ENCODE results near the gene STON2.
A peak's percentile ranks its signal among the peaks of the same experiment; 100 is the strongest.

The STON2 gene

DNA sequence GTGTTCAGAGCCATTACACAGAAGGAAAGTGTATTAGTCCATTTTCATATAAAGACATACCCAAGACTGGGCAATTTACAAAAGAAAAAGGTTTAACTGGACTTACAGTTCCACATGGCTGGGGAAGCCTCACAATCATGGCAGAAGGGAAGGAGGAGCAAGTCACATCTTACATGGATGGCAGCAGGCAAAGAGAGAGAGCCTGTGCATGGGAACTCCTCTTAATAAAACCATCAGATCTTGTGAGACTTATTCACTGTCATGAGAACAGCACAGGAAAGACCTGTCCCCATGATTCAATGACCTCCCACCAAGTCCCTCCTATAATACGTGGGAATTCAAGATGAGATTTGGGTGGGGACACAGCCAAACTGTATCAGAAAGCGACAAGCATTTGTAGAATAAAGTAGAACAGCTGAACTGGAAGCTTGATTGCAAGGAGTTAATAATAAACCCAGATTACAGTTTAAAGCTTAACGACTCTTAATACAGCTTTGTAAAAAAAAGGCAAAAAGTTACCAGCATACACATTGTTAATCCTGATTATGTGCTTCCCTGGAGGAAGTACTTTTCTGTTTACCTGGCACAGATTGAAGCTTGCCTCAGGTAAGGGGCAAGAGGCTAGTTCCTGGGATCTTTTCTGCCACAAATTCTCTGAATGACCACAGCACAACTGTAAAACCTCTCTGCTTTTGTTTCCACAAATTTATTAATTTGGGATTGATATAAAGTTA, 18.1 kb upstream of the STON2 start:
- no peak for DNase-seq

GRCh38 chr14:81416981-81417380, 16.9 kb upstream of the STON2 start:
- DNase-seq = no peak

GRCh38 chr14:81416194-81416952, 16.2 kb upstream of the STON2 start:
- peak; percentile 89 for DNase-seq

DNA sequence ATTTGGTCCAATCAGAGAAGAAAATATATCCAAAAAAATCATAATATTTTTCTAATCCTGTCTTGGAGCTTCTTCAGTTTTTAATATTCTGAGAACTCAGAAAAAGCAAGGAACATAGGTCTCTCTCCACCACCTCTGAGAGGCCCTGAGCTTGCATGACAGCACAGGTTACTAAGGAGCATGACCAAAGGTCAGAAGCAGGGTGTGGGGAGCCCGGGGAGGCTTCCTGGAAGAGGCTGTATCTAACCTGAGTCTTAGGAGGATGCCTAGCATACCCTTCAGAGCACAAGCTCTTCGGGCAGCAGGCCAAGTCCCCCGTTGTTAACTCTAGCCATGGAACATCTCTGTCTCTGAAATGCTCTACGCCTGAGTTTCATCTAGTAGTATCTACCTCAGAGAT, 15.7 kb upstream of the STON2 start:
- DNase-seq = no peak

GRCh38 chr14:81414123-81414522, 14.0 kb upstream of the STON2 start:
- no peak for DNase-seq

GRCh38 chr14:81412779-81413178, 12.7 kb upstream of the STON2 start:
- DNase-seq = no peak

GRCh38 chr14:81408595-81408994, 8.5 kb upstream of the STON2 start:
- DNase-seq = no peak

DNA sequence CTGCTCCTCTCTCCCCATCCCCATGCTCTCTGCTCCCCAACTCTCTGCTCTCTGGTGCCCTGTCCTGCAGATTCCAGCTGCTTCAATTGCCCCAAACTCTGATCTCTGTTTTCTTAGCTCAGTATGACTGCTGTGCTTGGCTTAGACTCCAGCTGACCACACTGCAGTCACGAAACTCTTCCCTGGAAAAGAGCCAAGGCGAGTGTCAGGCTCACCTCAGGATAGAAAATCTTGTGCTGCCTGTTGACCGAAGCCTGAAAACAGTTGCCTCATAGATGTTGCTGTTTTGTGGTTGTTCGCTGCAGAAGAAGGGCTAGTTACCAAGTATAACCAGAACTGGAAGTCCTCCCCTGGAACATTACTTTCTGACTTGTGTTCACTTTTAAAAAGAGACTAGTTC, 6.7 kb upstream of the STON2 start:
- DNase-seq = no peak

DNA sequence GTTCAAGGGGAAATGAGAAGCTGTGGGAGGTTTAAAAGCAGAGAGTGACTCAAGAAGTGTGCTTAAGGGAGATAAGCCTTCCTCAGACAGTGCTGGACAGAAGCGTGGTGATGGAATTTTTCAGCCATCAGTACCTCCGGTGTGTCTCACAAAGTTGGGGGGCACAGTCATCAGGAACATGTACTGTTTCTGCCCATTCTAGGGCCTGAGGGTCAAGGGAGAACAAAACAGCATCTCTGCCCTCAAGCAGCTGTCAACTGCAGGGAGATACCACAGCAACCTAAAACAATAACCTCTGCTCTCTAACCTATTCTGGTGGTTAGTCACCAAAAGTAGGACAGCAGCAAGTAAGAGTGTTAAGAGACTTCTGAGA, 2.0 kb upstream of the STON2 start:
- DNase-seq = no peak

DNA sequence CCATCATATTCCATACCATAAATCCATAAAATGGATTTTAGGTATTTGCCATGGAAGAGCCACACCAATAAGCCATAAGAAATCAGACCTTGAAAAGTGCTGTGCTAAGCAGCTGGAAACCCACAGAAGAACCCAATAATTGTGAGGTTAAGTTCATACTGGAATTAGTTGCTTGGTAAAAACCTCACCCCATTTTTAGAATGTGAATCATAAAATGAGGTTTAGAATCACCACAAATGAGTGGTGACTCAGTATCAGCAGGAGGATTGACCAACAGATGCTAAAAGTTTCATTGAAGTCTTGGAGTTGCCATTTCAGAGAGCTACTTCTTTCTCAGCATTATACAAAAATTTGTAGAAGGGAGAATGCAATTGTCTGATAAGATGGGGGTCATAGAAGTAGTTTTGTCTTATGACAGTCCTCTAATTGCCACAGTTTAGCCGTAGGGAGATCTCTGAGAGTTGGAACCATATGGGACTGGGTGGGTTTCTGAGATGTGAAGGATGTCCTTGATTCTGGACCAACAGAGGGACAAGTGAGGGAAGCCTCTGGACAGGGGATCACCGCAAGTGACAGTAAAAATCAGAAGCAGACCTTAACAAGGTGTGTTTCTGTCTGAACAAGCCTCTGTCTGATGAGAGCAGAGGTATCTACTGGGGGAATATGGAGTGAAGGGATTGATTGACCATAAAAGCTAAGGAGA, 1.4 kb upstream of the STON2 start:
- DNase-seq = peak; percentile 8

GRCh38 chr14:81400852-81401251, 728 bp upstream of the STON2 start:
- DNase-seq = no peak

DNA sequence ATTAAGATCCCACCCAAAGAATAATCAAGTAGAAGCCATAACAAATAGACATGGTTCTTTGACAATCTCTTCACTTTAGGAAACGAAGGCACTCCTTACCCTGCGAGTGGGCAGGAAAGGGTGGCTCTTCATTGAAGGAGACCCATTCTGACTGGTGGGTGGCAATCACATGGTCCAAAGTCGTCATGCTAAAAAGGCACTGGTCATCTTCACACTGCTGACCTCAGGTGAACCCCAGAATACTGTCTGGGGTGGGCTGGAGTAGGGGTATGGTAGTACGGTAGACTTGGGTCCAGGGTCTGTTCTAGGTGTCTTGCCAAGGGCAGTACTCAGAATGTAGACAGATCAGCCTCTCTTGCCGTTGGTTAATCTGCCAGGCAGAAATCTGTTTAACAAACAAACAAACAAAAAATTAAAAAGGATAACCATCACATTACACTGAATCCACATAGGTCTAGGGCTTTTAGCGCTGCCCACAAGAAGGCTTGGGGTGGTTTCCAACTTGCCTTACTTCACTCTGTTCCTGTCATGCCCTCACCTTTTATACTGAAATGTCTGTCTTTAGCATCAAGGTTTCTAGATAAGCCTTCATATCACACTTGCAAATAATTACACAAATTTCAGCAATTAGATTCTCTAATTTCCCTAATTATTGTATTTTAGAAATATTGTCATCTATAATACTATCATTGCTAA, 1.8 kb downstream of the STON2 start:
- no peak for DNase-seq

DNA sequence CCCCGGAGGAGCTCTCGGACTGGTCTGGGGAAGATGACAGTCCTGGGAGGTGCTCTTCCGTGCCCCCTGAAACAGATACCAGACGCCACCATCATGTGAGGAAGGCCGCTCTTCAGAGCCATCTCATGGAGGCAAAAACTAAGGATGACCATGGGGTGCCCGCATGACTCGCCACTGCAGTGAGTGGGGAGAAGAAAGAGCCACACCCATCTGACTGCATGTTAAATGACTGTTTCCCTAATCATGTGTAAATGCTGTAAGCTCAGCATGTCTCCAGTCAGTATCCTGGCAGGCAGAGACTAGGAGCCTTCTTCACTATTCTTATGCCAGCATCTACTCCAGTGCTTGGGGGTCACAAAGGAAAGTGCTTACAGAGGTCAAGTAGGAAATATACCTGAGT, 4.0 kb downstream of the STON2 start:
- DNase-seq = no peak

DNA sequence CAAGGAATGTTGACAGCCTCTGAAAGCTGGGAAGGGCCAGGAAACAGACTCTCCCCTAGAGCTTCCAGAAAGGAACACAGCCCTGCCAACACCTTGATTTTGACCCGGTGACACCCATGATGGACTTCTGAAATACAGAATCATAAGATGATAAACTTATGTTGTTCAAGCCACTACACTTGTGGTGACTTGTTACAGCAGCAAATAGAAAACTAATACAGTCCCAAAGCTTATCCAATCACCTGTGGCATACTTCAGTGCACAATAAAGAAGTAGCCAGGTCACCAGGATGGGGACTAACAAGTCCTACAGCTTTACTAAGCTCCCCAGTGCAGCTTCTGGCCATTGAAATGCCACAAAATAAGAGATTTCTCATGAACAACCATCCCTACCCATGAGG, 5.4 kb downstream of the STON2 start:
- no peak for DNase-seq

GRCh38 chr14:81392976-81393643, 7.0 kb downstream of the STON2 start:
- DNase-seq = no peak

DNA sequence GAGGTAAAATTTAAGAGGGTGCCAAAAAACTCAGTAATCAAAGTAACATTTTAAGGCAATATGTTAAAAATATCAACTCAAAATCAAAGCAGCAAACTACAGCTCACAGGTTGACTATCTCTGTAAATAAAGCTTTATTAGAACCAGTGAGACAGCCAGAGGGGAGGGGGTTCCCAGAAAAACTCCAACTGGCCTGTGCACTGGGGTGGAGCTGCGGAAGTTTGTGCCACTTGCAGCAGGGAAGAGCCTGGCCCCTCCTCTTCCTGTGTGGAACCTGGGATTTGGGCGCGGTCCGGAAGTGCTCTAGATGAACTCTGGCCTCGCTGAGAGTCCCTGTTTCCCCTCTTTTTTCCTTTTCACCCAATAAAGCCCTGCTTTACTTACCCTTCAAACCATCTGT, 8.1 kb downstream of the STON2 start:
- no peak for DNase-seq

DNA sequence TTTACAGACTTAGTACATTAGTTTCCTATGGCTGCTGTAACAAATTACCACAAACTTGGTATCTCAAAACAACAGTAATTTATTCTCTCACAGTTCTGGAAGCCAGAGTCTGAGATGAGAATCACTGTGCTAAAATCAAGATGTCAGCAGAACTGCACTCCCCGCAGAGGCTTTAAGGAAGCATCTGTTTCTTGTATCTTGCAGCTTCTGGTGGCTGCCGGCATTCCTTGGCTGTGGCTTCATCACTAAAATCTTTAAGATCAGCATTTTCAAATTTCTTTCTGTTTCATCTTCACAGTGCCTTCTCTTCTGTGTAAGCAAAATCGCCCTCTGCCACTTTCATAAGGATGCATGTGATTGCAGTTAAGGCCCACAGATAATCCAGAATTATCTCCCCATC, 9.4 kb downstream of the STON2 start:
- DNase-seq = no peak

GRCh38 chr14:81388336-81388735, 11.8 kb downstream of the STON2 start:
- DNase-seq = no peak

- no peak for DNase-seq
These were observed 13.8 kb downstream of the STON2 start for GRCh38 chr14:81386290-81386745.

DNA sequence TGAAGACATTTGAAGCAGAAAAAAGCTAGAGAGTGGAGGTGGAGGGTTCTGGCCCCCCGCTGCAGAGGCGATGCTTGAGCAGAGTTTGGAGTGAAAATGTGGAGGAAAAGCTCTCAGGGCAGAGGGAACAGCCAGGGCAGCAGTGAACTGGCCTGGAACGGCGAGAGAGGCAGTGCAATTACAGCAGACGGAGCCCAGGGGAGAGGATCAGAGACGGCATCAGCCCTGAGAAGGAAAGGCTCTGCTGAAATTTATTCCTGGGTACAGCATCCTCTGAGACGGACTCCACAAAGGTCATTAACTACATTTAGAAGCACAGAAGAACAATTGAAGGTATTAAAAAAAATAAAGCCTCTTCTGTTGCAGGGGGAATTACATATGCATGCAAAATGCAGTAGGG, 14.2 kb downstream of the STON2 start:
- no peak for DNase-seq

- no peak for DNase-seq
These were observed 14.7 kb downstream of the STON2 start for GRCh38 chr14:81385419-81385818.

DNA sequence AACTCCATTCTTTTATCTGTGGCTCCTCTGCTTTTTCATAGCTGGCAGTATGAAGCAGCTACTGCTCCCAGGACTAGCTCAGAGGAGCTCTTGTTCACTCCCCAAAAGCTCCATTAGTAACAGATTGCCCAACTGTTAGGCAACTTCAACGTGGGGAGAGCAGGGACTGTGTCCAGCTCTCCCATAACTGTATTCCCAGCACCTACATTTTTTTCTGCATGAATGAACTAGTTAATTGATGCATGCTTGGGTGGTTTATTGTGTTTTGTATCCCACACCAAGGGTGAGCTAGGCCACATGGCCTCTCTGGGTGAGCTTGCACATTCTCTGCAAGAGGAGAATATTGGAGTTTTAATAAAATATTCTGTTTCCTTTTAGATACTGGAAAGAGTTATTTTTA, 15.2 kb downstream of the STON2 start:
- no peak for DNase-seq
